Measurements from ENCODE around the gene MPZL1. TPM values are rescaled to one million over a fixed set of nuclear protein-coding genes. Genes with fewer than 3 reads are reported as not detected.

The MPZL1 gene
- polyA plus RNA-seq, 3 donors from 2014 or later = 6.8 to 14.3 (median 12.1) TPM

GRCh38 chr1:167832693-167833092 is 110.9 kb downstream of the MPZL1 start:
- Mint-ChIP-seq H3K4me1 (no peaks in the 10 kb centered on the region), H3K36me3 (no peaks in the 10 kb centered on the region), H3K27me3 (ENCODE audit: low read depth in 3 of 3) (peaks cover 0 to 3% (median 2%) of the 10 kb centered on the region in 3 donors), H3K4me3 (no peak overlapping the region), H3K27ac (no peak overlapping the region), H3K9me3 (no peaks in the 10 kb centered on the region)
- DNase-seq = no peak

DNA sequence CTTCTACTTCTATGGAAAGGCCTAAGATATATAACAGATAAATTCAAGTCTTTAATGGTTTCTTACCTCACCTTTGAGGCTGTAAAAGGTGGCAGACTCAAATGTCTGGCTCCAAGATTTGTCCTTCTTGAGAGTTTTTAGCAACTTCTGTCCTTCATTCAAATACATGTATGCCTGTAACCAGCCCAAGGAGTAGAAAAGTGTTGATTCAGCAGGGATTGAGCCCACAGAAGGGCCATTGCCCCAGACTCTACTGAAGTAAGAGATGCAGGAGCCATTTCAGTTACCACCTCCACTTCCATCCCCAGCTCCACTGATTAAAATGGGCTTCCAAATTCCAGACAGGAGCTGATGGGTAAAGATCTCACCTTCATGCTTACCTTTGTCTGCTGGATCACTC is 112.1 kb downstream of the MPZL1 start:
- Mint-ChIP-seq H3K27ac (no peak overlapping the region), H3K4me1 (no peaks in the 10 kb centered on the region), H3K9me3 (peaks cover 0 to 2% (median 0%) of the 10 kb centered on the region in 6 donors), H3K27me3 (ENCODE audit: low read depth in 3 of 3) (peaks cover 2 to 3% (median 2%) of the 10 kb centered on the region in 3 donors), H3K4me3 (no peak overlapping the region), H3K36me3 (no peaks in the 10 kb centered on the region)
- DNase-seq = no peak

GRCh38 chr1:167836197-167836596 is 114.4 kb downstream of the MPZL1 start:
- Mint-ChIP-seq H3K27ac (no peak overlapping the region), H3K4me1 (no peaks in the 10 kb centered on the region), H3K9me3 (peaks cover 0 to 6% (median 0%) of the 10 kb centered on the region in 6 donors), H3K36me3 (no peaks in the 10 kb centered on the region), H3K4me3 (no peak overlapping the region), H3K27me3 (ENCODE audit: low read depth in 3 of 3) (peaks cover 0 to 3% (median 3%) of the 10 kb centered on the region in 3 donors)
- no peak for DNase-seq

DNA sequence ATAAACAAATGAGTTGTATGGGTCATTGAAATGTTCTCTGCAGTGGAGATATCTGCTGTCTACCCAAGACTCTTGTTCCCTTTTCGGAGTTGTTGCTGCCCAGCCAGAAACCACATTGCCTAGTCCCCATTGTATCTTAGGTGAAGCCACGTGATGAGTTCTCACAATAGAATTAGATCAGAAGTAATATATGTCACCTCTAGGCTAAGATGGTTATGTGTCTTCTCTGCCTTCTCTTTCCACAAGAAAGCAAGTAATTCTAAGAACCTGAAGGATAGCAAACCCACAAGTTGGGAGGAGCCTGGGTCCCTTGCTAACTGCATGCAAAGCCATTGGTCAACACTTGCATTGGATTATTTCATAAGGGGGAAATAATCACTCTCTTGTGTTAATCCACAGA is 115.5 kb downstream of the MPZL1 start:
- DNase-seq = no peak
- H3K4me3 Mint-ChIP-seq = no peak overlapping the region

GRCh38 chr1:167839009-167839408 is 117.2 kb downstream of the MPZL1 start:
- Mint-ChIP-seq H3K4me3 (no peak overlapping the region), H3K36me3 (no peaks in the 10 kb centered on the region), H3K27me3 (ENCODE audit: low read depth in 3 of 3) (peaks cover 0 to 3% (median 3%) of the 10 kb centered on the region in 3 donors), H3K4me1 (no peaks in the 10 kb centered on the region), H3K27ac (no peak overlapping the region), H3K9me3 (peaks cover 0 to 6% (median 0%) of the 10 kb centered on the region in 6 donors)
- DNase-seq = no peak

More for the DNA sequence above, 115.5 kb downstream of the MPZL1 start:
- Mint-ChIP-seq H3K36me3 (no peaks in the 10 kb centered on the region), H3K4me1 (no peaks in the 10 kb centered on the region), H3K27me3 (ENCODE audit: low read depth in 3 of 3) (peaks cover 0 to 3% (median 3%) of the 10 kb centered on the region in 3 donors), H3K27ac (no peak overlapping the region), H3K9me3 (peaks cover 0 to 6% (median 0%) of the 10 kb centered on the region in 6 donors)

Other genes starting within 250 kb of the MPZL1 start
- gene CD247, start 203.5 kb upstream of the MPZL1 start, polyA plus RNA-seq = 1,000 to 10,000 TPM; 1,122 to 1,466 (median 1,335) TPM
- 10 to 100 TPM; 12.4 to 18.0 (median 14.7) TPM for gene CREG1, start 168.2 kb upstream of the MPZL1 start, polyA plus RNA-seq
- gene RCSD1, start 91.8 kb upstream of the MPZL1 start, polyA plus RNA-seq = 100 to 1,000 TPM in 2 of 3 donors, 10 to 100 TPM in 1; 96.2 to 179 (median 129) TPM
- gene ADCY10, start 192.2 kb downstream of the MPZL1 start, polyA plus RNA-seq = not detected
- gene DCAF6, start 214.7 kb downstream of the MPZL1 start, polyA plus RNA-seq = 10 to 100 TPM in 2 of 3 donors, 1 to 10 TPM in 1; 9.6 to 13.6 (median 10.3) TPM
- gene MPC2, start 215.1 kb downstream of the MPZL1 start, polyA plus RNA-seq = 100 to 1,000 TPM in 2 of 3 donors, 10 to 100 TPM in 1; 76.5 to 119 (median 104) TPM

Data from immature natural killer cell (primary cell).